Breast epithelium (tissue), 4 donors: ENCODE data around the gene C16orf74. TPM values are rescaled to one million over a fixed set of nuclear protein-coding genes. Genes with fewer than 3 reads are reported as not detected.

Experiments used
- DNase-seq, 2 donors: peaks; one replicate each; pipeline ENCODE4 v3.0.0-alpha.2; 2019; ENCODE audit warnings: low spot score in 2 of 2
- H3K27ac ChIP-seq, 2 donors: fragments of 200-600 bp; sonication (generic) in 1 of 2; one replicate each; pipeline ENCODE4 v1.5.1; 2016 to 2019; ENCODE audit warnings: mild to moderate bottlenecking in 1 of 2
- H3K27me3 ChIP-seq, 2 donors: fragments of 200-600 bp; sonication (generic) in 1 of 2; one replicate each; pipeline versions ENCODE4 v1.5.1 to v1.6.0; 2017 to 2019; ENCODE audit warnings: control low read depth in 1 of 2, mild to moderate bottlenecking in 1 of 2
- H3K36me3 ChIP-seq: fragments of 200-600 bp; one replicate; pipeline ENCODE4 v1.5.1; 2019
- H3K4me1 ChIP-seq, 2 donors: fragments of 200-600 bp; sonication (generic); one replicate each; pipeline ENCODE4 v1.5.1; 2016 to 2019; ENCODE audit warnings: control low read depth in 1 of 2
- H3K4me3 ChIP-seq, 3 donors: fragments of 200-600 bp; sonication (generic); 1 replicate in 2 of 3; 2 replicates in 1 of 3; pipeline ENCODE4 v1.5.1; 2016 to 2019; ENCODE audit warnings: mild to moderate bottlenecking in 3 of 3, moderate library complexity in 2 of 3
- H3K9me3 ChIP-seq, 2 donors: fragments of 200-600 bp; sonication (generic) in 1 of 2; one replicate each; pipeline ENCODE4 v1.5.1; 2016 to 2019; ENCODE audit warnings: control low read depth in 1 of 2
- POLR2A ChIP-seq: fragments of 450-650 bp; IDR thresholded peaks from one replicate; pipeline ENCODE4 v1.6.1; 2016; ENCODE audit warnings: antibody characterized with exemption, mild to moderate bottlenecking, moderate library complexity
- POLR2AphosphoS5 ChIP-seq, 3 donors: sonication (generic); formaldehyde crosslinking; IDR thresholded peaks; one replicate each; pipeline ENCODE4 v1.6.1; 2017; ENCODE audit warnings: antibody characterized with exemption in 3 of 3
- intact Hi-C: fragments of 100-400 bp; cut with DNase I; formaldehyde crosslinking; loops from one replicate; pipeline ENCODE4 v1.15.1; 2023; ENCODE audit warnings: low total_unique reads
- total RNA-seq, 3 donors: library from RNA; depleted of rRNA; stranded (reverse); fragments of >200 nt; gene quantifications; one replicate each; pipeline ENCODE4 v1.1.0, GENCODE V29; 2016
- TF ChIP-seq, protein P1 (sequence below), 3 donors: fragments of 450-650 bp; IDR thresholded peaks; one replicate each; pipeline ENCODE4 v1.5.1; 2016 to 2017; ENCODE audit warnings: antibody characterized with exemption in 3 of 3, mild to moderate bottlenecking in 3 of 3, moderate library complexity in 3 of 3

The C16orf74 gene
- total RNA-seq, 3 donors from 2014 or later = 0.80 to 7.2 (median 6.7) TPM

- intact Hi-C loops = no loop called here
- H3K4me1 ChIP-seq = no peaks in the 10 kb centered on the region
Observed at GRCh38 chr16:85704900-85705846, 45.7 kb downstream of the C16orf74 start.

GRCh38 chr16:85704011-85704410 is 46.9 kb downstream of the C16orf74 start:
- intact Hi-C loops = no loop called here
- no peaks in the 10 kb centered on the region for H3K36me3 ChIP-seq
- H3K27ac ChIP-seq = no peak overlapping the region
- DNase-seq = no peak
- TF ChIP-seq POLR2AphosphoS5 (IDR thresholded peaks at IDR 0.05) = no peak
- TF ChIP-seq, protein P1, sequence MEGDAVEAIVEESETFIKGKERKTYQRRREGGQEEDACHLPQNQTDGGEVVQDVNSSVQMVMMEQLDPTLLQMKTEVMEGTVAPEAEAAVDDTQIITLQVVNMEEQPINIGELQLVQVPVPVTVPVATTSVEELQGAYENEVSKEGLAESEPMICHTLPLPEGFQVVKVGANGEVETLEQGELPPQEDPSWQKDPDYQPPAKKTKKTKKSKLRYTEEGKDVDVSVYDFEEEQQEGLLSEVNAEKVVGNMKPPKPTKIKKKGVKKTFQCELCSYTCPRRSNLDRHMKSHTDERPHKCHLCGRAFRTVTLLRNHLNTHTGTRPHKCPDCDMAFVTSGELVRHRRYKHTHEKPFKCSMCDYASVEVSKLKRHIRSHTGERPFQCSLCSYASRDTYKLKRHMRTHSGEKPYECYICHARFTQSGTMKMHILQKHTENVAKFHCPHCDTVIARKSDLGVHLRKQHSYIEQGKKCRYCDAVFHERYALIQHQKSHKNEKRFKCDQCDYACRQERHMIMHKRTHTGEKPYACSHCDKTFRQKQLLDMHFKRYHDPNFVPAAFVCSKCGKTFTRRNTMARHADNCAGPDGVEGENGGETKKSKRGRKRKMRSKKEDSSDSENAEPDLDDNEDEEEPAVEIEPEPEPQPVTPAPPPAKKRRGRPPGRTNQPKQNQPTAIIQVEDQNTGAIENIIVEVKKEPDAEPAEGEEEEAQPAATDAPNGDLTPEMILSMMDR (IDR thresholded peaks at IDR 0.05) = no peak
- TF ChIP-seq POLR2A = no peak
- no peaks in the 10 kb centered on the region for H3K4me1 ChIP-seq
- H3K4me3 ChIP-seq = no peak overlapping the region
- no peaks in the 10 kb centered on the region for H3K27me3 ChIP-seq
- peaks cover 0 to 5% of the 10 kb centered on the region in 2 donors for H3K9me3 ChIP-seq

More at GRCh38 chr16:85704900-85705846, 45.7 kb downstream of the C16orf74 start:
- H3K27me3 ChIP-seq = no peaks in the 10 kb centered on the region
- H3K36me3 ChIP-seq = no peaks in the 10 kb centered on the region
- H3K27ac ChIP-seq = no peak overlapping the region
- peaks cover 0 to 5% of the 10 kb centered on the region in 2 donors for H3K9me3 ChIP-seq
- no peak for TF ChIP-seq POLR2A
- TF ChIP-seq, protein P1 (IDR thresholded peaks at IDR 0.05) = no peak
- TF ChIP-seq POLR2AphosphoS5 (IDR thresholded peaks at IDR 0.05) = no peak
- no peak for DNase-seq
- no peak overlapping the region for H3K4me3 ChIP-seq

DNA sequence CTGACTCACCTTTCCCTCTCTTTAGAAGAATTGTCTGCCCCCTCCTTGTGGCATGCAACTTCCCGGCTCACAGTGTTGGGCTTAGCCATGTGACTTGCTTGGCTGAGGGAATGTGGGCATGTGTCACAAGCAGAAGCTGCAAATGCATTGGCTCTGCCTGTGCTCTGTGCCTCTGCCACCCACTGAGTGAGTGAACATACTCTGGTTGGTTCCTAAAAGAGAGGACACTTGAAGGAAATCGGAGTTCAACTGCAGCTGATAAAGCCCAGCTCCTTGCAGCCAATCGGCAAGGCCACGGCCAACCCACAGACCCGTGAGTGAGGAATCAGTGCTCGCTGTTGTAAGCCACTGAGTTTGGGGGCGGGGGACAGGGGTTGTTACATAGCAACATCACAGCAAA is 51.3 kb downstream of the C16orf74 start:
- Histone ChIP-seq H3K9me3 (peaks cover 0 to 5% of the 10 kb centered on the region in 2 donors), H3K27me3 (peaks cover 0 to 6% of the 10 kb centered on the region in 2 donors), H3K4me1 (no peaks in the 10 kb centered on the region), H3K36me3 (no peaks in the 10 kb centered on the region), H3K4me3 (no peak overlapping the region), H3K27ac (no peak overlapping the region)
- TF ChIP-seq POLR2A (no peak), POLR2AphosphoS5 (IDR thresholded peaks at IDR 0.05) (no peak)
- TF ChIP-seq, protein P1 (IDR thresholded peaks at IDR 0.05) = no peak
- intact Hi-C loops = no loop called here
- no peak for DNase-seq

DNA sequence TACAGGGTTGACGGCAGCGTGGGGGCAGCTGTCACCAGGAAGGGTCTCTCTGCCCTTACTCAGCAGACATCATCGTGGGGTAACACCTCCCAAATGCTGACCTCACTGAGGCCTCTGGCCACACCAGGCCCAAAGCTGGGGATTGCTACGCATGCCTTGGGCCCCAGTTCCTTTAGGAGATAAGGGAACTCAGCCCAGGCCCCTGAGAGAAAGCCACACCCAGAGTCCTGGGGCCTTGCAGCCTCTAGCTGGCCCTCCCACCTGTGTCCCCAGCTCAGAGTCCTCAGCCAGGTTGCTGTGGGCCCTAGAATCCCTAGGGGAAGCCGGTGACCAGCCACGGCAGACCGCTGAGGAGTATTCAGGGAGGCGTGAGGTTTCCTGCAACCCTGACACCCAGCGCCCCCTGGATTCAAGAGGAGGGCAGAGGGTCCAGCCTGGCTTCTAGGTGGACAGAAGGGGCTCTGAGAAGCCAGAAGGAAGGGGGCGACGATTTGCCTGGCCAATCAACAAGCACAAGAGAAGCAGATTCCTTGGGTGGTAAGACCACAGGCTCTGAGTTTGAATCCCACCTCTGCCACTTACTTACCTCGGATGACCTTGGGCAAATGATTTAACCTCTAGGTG is 51.8 kb downstream of the C16orf74 start:
- intact Hi-C loops = no loop called here
- no peak for DNase-seq
- TF ChIP-seq, protein P1 (IDR thresholded peaks at IDR 0.05) = no peak
- TF ChIP-seq POLR2A = no peak
- no peak for TF ChIP-seq POLR2AphosphoS5 (IDR thresholded peaks at IDR 0.05)

DNA sequence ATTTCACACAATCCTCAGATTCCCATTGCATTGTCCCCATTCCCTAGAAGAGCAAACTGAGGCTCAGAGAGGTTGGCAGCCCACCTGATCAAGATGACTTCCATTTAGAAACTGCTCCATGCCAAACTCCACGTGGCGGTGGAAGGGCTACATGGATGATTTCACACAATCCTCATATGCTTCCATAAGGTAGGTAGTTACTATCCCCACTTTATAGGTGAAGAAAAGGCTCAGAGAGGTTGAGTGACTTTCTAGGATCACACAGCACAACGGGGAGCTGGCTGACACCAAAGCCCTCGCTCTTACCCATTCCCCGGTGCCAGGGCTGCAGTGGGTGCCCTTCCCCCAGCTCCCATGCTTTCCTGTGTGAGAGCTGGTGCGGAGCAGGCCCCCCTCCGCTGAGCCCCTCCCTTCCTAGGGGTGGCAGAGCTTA is 52.4 kb downstream of the C16orf74 start:
- Histone ChIP-seq H3K27ac (no peak overlapping the region), H3K36me3 (no peaks in the 10 kb centered on the region), H3K9me3 (peaks cover 0 to 5% of the 10 kb centered on the region in 2 donors), H3K4me3 (no peak overlapping the region), H3K27me3 (peaks cover 0 to 6% of the 10 kb centered on the region in 2 donors), H3K4me1 (no peaks in the 10 kb centered on the region)
- intact Hi-C loops = no loop called here
- DNase-seq = no peak
- TF ChIP-seq POLR2A = no peak
- TF ChIP-seq, protein P1 (IDR thresholded peaks at IDR 0.05) = no peak
- no peak for TF ChIP-seq POLR2AphosphoS5 (IDR thresholded peaks at IDR 0.05)

More for the DNA sequence above, 51.8 kb downstream of the C16orf74 start:
- Histone ChIP-seq H3K27ac (no peak overlapping the region), H3K4me3 (no peak overlapping the region), H3K36me3 (no peaks in the 10 kb centered on the region), H3K27me3 (peaks cover 0 to 6% of the 10 kb centered on the region in 2 donors), H3K4me1 (no peaks in the 10 kb centered on the region), H3K9me3 (peaks cover 0 to 5% of the 10 kb centered on the region in 2 donors)
